H9 (cell line): ENCODE results near the gene ATP5PF. TPM values are rescaled to one million over a fixed set of nuclear protein-coding genes. Genes with fewer than 3 reads are reported as not detected.

Experiments
- DNase-seq: peaks from one replicate; pipeline ENCODE4 v3.0.0-alpha.2; 2017
- H2AFZ ChIP-seq: one replicate; pipeline ENCODE4 v1.6.1; 2013; ENCODE audit warnings: mild to moderate bottlenecking, low read length, control low read depth, moderate library complexity
- H2AK5ac ChIP-seq: 2 replicates; pipeline ENCODE4 v1.6.1; 2013; ENCODE audit warnings: low read length, control low read depth, mixed read lengths; ENCODE audit not compliant: insufficient read length
- H2BK120ac ChIP-seq: one replicate; pipeline ENCODE4 v1.6.1; 2013; ENCODE audit warnings: low read depth, mild to moderate bottlenecking, low read length, control low read depth, inconsistent platforms; ENCODE audit not compliant: poor library complexity, severe bottlenecking
- H2BK12ac ChIP-seq: 2 replicates; pipeline ENCODE4 v1.6.1; 2013; ENCODE audit warnings: low read length, control low read depth, mixed read lengths, low read depth; ENCODE audit not compliant: insufficient read length
- H2BK15ac ChIP-seq: 2 replicates; pipeline ENCODE4 v1.6.1; 2013; ENCODE audit warnings: low read depth, low read length, control low read depth
- H2BK20ac ChIP-seq: one replicate; pipeline ENCODE4 v1.6.1; 2013; ENCODE audit warnings: low read depth, mild to moderate bottlenecking, low read length, control low read depth, inconsistent platforms; ENCODE audit not compliant: poor library complexity, severe bottlenecking
- H2BK5ac ChIP-seq: 2 replicates; pipeline ENCODE4 v1.6.1; 2013; ENCODE audit warnings: low read length, control low read depth, mixed read lengths; ENCODE audit not compliant: insufficient read length
- H3K14ac ChIP-seq: 2 replicates; pipeline ENCODE4 v1.6.1; 2013; ENCODE audit warnings: low read length, control low read depth; ENCODE audit not compliant: insufficient read depth
- H3K18ac ChIP-seq: 2 replicates; pipeline ENCODE4 v1.6.1; 2013; ENCODE audit warnings: low read depth, mild to moderate bottlenecking, mixed read lengths, low read length, control low read depth; ENCODE audit not compliant: insufficient read length
- H3K23ac ChIP-seq: 2 replicates; pipeline ENCODE4 v1.6.1; 2013; ENCODE audit warnings: low read length, control low read depth, mixed read lengths, low read depth; ENCODE audit not compliant: insufficient read length
- H3K23me2 ChIP-seq: 2 replicates; pipeline ENCODE4 v1.6.1; 2013; ENCODE audit warnings: low read depth, mild to moderate bottlenecking, mixed read lengths, low read length, control low read depth; ENCODE audit not compliant: insufficient read length, poor library complexity, severe bottlenecking
- H3K27ac ChIP-seq: 2 replicates; pipeline ENCODE4 v1.5.1; 2013; ENCODE audit warnings: low read length, control low read depth, mixed read lengths, low read depth; ENCODE audit not compliant: insufficient read length
- H3K27me3 ChIP-seq: 2 replicates; pipeline ENCODE4 v1.6.1; 2013; ENCODE audit warnings: low read length, control low read depth, inconsistent platforms; ENCODE audit not compliant: insufficient read depth
- H3K4ac ChIP-seq: 2 replicates; pipeline ENCODE4 v1.6.1; 2013; ENCODE audit warnings: low read depth, mild to moderate bottlenecking, control low read depth, inconsistent platforms, low read length, moderate library complexity
- H3K4me1 ChIP-seq: 2 replicates; pipeline ENCODE4 v1.6.1; 2013; ENCODE audit warnings: low read length, control low read depth, inconsistent platforms; ENCODE audit not compliant: insufficient read depth
- H3K4me2 ChIP-seq: 2 replicates; pipeline ENCODE4 v1.6.1; 2013; ENCODE audit warnings: low read length, control low read depth, mixed read lengths; ENCODE audit not compliant: insufficient read length, insufficient read depth
- H3K56ac ChIP-seq: 2 replicates; pipeline ENCODE4 v1.6.1; 2013; ENCODE audit warnings: low read depth, mild to moderate bottlenecking, mixed read lengths, low read length, control low read depth; ENCODE audit not compliant: insufficient read length
- H3K79me1 ChIP-seq: 2 replicates; pipeline ENCODE4 v1.6.1; 2013; ENCODE audit warnings: low read depth, mild to moderate bottlenecking, moderate library complexity, low read length, control low read depth, inconsistent platforms; ENCODE audit not compliant: insufficient read depth, poor library complexity, severe bottlenecking
- H3K79me2 ChIP-seq: 2 replicates; pipeline ENCODE4 v1.6.1; 2013; ENCODE audit warnings: low read length, control low read depth, inconsistent platforms; ENCODE audit not compliant: insufficient read depth
- H3K9ac ChIP-seq: 2 replicates; pipeline ENCODE4 v1.6.1; 2013; ENCODE audit warnings: low read length, control low read depth, mixed read lengths; ENCODE audit not compliant: insufficient read length; ENCODE audit errors: extremely low read depth
- H3K9me3 ChIP-seq: one replicate; pipeline ENCODE4 v1.6.1; 2013; ENCODE audit warnings: low read depth, low read length, inconsistent platforms; ENCODE audit not compliant: control insufficient read depth
- H3T11ph ChIP-seq: one replicate; pipeline ENCODE4 v1.6.1; 2013; ENCODE audit warnings: mild to moderate bottlenecking, low read length, control low read depth, inconsistent platforms
- H4K20me1 ChIP-seq: one replicate; pipeline ENCODE4 v1.6.1; 2013; ENCODE audit not compliant: control insufficient read depth, insufficient read length, insufficient read depth
- H4K5ac ChIP-seq: 2 replicates; pipeline ENCODE4 v1.6.1; 2013; ENCODE audit warnings: low read depth, mild to moderate bottlenecking, mixed read lengths, low read length, control low read depth; ENCODE audit not compliant: insufficient read length
- H4K8ac ChIP-seq: replicated peaks from 2 replicates; pipeline ENCODE4 v1.6.1; 2013; ENCODE audit warnings: low read length, control low read depth, mixed read lengths, low read depth; ENCODE audit not compliant: insufficient read length
- H4K91ac ChIP-seq: 2 replicates; pipeline ENCODE4 v1.6.1; 2013; ENCODE audit warnings: low read depth, mild to moderate bottlenecking, moderate library complexity, mixed read lengths, low read length, control low read depth; ENCODE audit not compliant: insufficient read length
- H3K27ac Mint-ChIP-seq, 3 experiments: 2 replicates in 2 of 3; 3 replicates in 1 of 3; pipeline ENCODE4 v1.8.0; 2020 to 2021; ENCODE audit warnings: mixed read lengths in 3 of 3, mild to moderate bottlenecking in 1 of 3, moderate library complexity in 1 of 3
- H3K27me3 Mint-ChIP-seq: 2 replicates; pipeline ENCODE4 v1.8.0; 2021; ENCODE audit warnings: low read depth, mild to moderate bottlenecking, moderate library complexity, mixed read lengths
- H3K36me3 Mint-ChIP-seq, 3 experiments: 2 replicates in 2 of 3; 3 replicates in 1 of 3; pipeline ENCODE4 v1.8.0; 2020 to 2021; ENCODE audit warnings: low read depth in 3 of 3, mixed read lengths in 3 of 3; ENCODE audit not compliant: insufficient read depth in 1 of 3
- H3K4me1 Mint-ChIP-seq, 2 experiments: 2 replicates each; pipeline ENCODE4 v1.8.0; 2020; ENCODE audit warnings: mixed read lengths in 2 of 2
- H3K4me3 Mint-ChIP-seq, 2 experiments: 2 replicates in 1 of 2; 3 replicates in 1 of 2; pipeline ENCODE4 v1.8.0; 2020 to 2021; ENCODE audit warnings: mild to moderate bottlenecking in 2 of 2, mixed read lengths in 2 of 2, moderate library complexity in 1 of 2
- H3K9me3 Mint-ChIP-seq, 2 experiments: 2 replicates in 1 of 2; 3 replicates in 1 of 2; pipeline ENCODE4 v1.8.0; 2020; ENCODE audit warnings: mild to moderate bottlenecking in 2 of 2, mixed read lengths in 2 of 2, moderate library complexity in 1 of 2
- CTCF ChIP-seq: fragments of 200-600 bp; sonication (generic); conservative IDR thresholded peaks from 3 replicates; pipeline ENCODE4 v1.8.0; 2021; ENCODE audit warnings: antibody characterized with exemption, mild to moderate bottlenecking
- WGBS: extraction: QIAGEN DNeasy Blood & Tissue Kit; methylation state at CpG from one replicate; pipeline ENCODE4 v1.1.7; 2013; ENCODE audit warnings: missing lambda C conversion rate, low lambda C conversion rate, mixed read lengths; ENCODE audit not compliant: insufficient read length; ENCODE audit errors: extremely low coverage; 5-methylcytosine and 5-hydroxymethylcytosine counted together
- long read RNA-seq: library from polyadenylated mRNA; unstranded; transcript quantifications from one replicate; pipeline ENCODE4 v2.0.0, GENCODE V29; 2020
- total RNA-seq: library from RNA; stranded (reverse); gene quantifications from 2 replicates; pipeline ENCODE4 v1.2.1, GENCODE V29; 2021

Gene ATP5PF, protein sequence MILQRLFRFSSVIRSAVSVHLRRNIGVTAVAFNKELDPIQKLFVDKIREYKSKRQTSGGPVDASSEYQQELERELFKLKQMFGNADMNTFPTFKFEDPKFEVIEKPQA
- total RNA-seq, result 139 and 143 TPM in 2 replicates
- long read RNA-seq, transcript ATP5PF-204 (4 exons, 1,179 nt), result minor isoform, 17 of 73 reads
- long read RNA-seq, transcript ATP5PF-201 (4 exons, 614 nt), result major isoform, 35 of 73 reads
- long read RNA-seq, partial matches to known transcripts, result 7 of 73 reads
- long read RNA-seq, other reads (novel, unspliced or antisense), result 4 of 73 reads

DNA sequence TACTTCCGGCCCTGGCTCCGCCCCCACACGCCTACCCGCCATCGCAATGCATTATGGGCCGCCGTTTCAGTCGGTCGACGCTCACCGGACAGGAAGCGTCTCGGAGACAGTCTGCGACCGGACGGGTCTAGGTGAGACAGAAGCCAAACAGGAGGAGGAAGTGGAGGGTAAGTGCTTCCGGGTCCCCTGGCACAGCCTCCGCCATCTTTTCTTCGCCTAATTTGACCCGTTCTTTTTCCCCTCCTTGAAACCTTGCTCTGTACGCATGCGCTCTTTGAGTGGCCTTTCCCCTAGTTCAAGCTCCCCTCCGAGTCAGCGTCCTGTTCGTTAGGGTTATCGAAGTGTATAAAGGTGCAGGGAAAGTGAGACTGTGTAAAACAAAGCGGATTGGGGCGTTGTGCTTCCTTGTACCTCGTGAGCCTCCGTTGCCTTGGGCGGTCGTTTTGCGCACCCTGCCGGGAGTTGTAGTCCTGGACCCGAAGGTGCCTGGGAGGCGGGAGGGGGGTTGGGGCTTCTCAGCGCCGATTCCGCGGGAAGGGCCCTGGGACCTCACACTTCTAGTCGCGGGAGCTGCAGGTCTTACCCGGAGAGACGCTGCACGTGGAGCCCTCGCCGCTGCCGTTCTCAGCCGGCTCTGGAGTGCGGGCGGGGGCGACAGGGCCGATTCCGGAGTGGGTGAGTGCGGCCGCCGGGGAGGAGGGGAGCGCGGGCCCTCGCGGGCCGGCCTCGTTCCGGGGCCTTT lies at the start of gene ATP5PF, which contains the start of gene GABPA:
TSS of gene ATP5PF (minus strand) at position 1 of the 742 bp plus-strand sequence. CDS start 5,110 bp downstream, outside the sequence.
TSS of gene GABPA (plus strand) at position 69 of the 742 bp plus-strand sequence. CDS start 6,627 bp downstream, outside the sequence.
- H3K9me3 Mint-ChIP-seq, result peaks cover 2 to 5% of the 10 kb centered on the region in 2 experiments; a peak in 3 of 5 replicates
- H2BK12ac ChIP-seq, result no peak within 1 kb of the TSS
- no CpG with 5 or more reads among the region's 64 CpGs for WGBS

More for the DNA sequence above, at the start of gene ATP5PF, which contains the start of gene GABPA:
- Histone ChIP-seq H3K4me2 (peak within 1 kb of the TSS; percentile 88), H2BK120ac (peak within 1 kb of the TSS; percentile 39), H2BK20ac (no peak within 1 kb of the TSS), H2AK5ac (no peak within 1 kb of the TSS), H3K23ac (no peak within 1 kb of the TSS), H3K9ac (peak within 1 kb of the TSS; percentile 97), H3K79me1 (peaks cover 7% of the 10 kb centered on the region), H3K9me3 (no peaks in the 10 kb centered on the region), H3K14ac (peak within 1 kb of the TSS; percentile 97), H3K23me2 (peaks cover 11% of the 10 kb centered on the region), H4K91ac (peak within 1 kb of the TSS; percentile 4), H3K4me1 (no peaks in the 10 kb centered on the region), H3K27ac (peak within 1 kb of the TSS; percentile 97), H4K20me1 (no peaks in the 10 kb centered on the region), H4K8ac (peak within 1 kb of the TSS; percentile 59), H2AFZ (peak within 1 kb of the TSS; percentile 63), H3K79me2 (peaks cover 27% of the 10 kb centered on the region; the same call in 1 of the 2 replicates), H2BK5ac (peak within 1 kb of the TSS; percentile 86), H4K5ac (peak within 1 kb of the TSS; percentile 97), H3K27me3 (no peaks in the 10 kb centered on the region), H3K56ac (peak within 1 kb of the TSS; percentile 46), H3K18ac (peak within 1 kb of the TSS; percentile 98), H3T11ph (peak within 1 kb of the TSS; percentile 96), H2BK15ac (no peak within 1 kb of the TSS), H3K4ac (no peak within 1 kb of the TSS; the same call in 1 of the 2 replicates)
- Mint-ChIP-seq H3K4me1 (peaks cover 23 to 27% of the 10 kb centered on the region in 2 experiments), H3K4me3 (peak within 1 kb of the TSS; percentile 100), H3K36me3 (peaks cover 2 to 4% (median 2%) of the 10 kb centered on the region in 3 experiments; a peak in 5 of 7 replicates), H3K27ac (peak within 1 kb of the TSS; percentile 100), H3K27me3 (no peaks in the 10 kb centered on the region)
- DNase-seq, result peak; percentile 98
- TF ChIP-seq CTCF, result no peak
